Fibroblast of upper back skin (primary cell): ENCODE measurements around the gene DKK2.

Experiments
- DNase-seq: peaks from one replicate; pipeline ENCODE4 v3.0.0-alpha.2; 2013

Gene DKK2, protein sequence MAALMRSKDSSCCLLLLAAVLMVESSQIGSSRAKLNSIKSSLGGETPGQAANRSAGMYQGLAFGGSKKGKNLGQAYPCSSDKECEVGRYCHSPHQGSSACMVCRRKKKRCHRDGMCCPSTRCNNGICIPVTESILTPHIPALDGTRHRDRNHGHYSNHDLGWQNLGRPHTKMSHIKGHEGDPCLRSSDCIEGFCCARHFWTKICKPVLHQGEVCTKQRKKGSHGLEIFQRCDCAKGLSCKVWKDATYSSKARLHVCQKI

GRCh38 chr4:107035819-107036583 is at the start of gene DKK2:
Gene DKK2, minus strand, starts transcription at chr4:107036313. Its CDS starts 722 bp downstream, at chr4:107035591.
- peak; percentile 28 for DNase-seq

DNA sequence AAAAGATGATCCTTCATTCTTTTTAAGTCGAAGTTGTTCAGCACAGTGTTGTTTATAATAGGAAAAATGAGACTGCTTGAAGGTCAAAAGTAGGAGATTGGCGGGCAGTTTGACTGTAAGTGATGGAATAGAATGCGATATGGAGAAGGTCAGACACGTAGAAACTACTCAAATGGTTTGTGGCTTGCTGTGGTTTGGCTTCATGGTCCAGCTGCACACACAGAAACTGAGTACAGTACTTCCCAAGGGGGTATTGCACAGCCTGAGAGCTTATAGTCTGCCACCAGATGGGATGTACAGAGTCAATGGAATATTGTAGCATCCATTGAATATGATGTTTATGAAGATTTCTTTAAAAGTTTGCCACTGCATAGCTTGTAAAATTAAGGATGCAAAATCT is 41.1 kb upstream of the DKK2 start:
- DNase-seq: no peak

DNA sequence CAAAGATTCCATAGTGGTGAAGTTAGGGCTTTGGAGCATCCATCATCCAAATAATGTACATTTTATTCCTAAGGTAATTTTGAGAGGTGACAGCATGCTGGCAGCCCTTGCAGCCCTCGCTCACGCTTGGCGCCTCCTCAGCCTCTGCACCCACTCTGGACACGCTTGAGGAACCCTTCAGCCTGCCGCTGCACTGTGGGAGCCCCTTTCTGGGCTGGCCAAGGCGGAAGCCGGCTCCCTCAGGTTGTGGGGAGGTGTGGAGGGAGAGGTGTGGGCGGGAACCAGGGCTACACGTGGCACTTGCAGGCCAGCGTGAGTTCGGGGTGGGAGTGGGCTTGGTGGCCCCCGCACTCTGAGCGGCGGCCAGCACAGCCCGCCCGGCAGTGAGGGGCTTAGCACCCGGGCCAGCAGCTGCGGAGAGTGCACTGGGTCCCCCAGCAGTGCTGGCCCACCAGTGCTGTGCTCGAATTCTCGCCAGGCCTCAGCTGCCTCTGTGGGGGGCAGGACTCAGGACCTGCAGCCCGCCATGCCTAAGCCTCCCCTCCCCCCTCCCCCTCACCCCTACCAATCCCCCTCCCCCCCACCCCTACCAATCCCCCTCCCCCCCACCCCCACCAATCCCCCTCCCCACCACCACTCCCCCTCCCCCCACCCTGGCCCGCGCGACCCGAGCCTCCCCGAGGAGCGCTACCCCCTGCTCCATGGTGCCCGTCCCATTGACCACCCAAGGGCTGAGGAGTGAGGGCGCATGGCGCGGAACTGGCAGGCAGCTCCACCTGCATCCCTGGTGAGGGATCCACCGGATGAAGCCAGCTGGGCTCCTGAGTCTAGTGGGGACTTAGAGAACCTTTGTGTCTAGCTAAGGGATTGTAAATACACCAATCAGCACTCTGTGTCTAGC is 37.0 kb upstream of the DKK2 start:
- DNase-seq: no peak

GRCh38 chr4:107071108-107071507 is 35.0 kb upstream of the DKK2 start:
- no peak for DNase-seq

DNA sequence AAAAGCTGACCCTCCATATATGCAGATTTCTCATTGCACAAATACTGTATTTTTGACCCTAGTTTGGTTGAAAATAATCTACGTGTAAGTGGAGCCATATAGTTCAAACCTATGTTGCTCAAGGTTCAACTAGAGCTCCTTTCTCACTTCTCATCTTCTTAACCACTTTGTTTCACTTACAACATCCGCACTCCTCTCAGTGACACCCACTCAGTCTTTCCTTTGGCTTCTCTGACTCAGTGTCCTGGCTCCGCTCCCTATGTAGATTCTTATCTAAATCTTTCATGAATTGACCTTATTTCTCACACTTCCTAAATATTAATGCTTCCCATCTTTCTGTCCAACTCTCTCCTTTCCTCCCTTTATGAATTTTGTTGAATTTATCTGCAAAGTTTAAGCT is 32.9 kb upstream of the DKK2 start:
- peak; percentile 58 for DNase-seq

- DNase-seq: peak; percentile 57
Observed at GRCh38 chr4:107068116-107068515, 32.0 kb upstream of the DKK2 start.

GRCh38 chr4:107066621-107067020 is 30.5 kb upstream of the DKK2 start:
- DNase-seq: no peak

GRCh38 chr4:107065201-107065600 is 29.1 kb upstream of the DKK2 start:
- DNase-seq: no peak

DNA sequence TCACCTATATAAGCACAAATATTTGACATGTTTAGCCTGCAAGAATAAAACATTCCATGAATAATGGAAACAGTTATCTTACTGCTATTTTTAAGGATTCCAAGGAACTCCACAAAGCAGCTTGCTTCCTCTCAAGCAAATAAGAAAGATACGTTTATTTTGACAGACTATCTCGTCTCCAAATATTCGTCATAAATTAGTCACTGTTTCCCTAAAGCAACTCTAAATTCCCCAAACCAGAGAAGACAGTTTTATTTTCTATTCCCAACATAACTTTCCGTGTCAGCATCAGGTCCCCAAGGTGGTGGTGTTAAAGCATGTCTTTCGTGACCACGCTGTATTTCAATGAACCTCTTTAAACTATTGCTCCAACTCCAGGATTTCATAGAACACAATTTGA is 24.3 kb upstream of the DKK2 start:
- DNase-seq: no peak

DNA sequence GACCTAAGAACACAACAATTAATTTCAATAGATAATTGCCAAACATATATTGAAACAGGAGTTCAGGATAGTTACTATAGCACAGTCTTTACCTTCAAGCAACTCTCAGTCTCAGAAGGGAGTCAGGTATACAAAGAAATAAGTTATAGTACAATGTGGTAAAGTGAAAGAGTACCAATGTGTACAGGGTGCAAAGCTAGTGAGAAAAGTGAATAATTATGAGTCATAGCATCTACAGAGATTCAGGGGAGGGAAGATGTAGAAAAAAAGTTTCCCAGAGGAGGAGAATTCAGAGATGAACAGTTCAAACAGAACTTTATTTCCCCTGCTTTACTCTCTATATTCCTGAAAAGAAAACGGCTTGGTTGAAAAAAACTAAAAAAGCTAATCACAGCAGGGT is 22.7 kb upstream of the DKK2 start:
- peak; percentile 29 for DNase-seq

GRCh38 chr4:107050525-107051135 is 14.5 kb upstream of the DKK2 start:
- DNase-seq: no peak

DNA sequence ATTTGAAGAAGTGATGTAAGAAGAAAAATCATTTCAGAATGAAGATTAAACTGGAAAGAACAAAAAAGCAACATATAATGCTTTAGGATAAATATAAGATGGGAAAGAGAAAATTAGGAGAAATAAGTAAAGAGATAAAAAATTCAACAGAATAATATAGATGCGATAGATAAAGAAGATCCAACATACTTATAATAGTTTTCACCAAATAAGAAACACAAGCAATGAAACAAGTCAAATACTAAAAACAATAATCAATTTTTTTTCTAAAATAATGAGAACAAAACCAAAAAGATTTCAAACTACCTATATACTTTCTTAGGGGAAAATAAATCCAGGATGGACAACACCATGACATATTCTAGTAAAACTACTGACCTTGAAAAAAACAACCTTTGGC is 10.1 kb upstream of the DKK2 start:
- DNase-seq: no peak

DNA sequence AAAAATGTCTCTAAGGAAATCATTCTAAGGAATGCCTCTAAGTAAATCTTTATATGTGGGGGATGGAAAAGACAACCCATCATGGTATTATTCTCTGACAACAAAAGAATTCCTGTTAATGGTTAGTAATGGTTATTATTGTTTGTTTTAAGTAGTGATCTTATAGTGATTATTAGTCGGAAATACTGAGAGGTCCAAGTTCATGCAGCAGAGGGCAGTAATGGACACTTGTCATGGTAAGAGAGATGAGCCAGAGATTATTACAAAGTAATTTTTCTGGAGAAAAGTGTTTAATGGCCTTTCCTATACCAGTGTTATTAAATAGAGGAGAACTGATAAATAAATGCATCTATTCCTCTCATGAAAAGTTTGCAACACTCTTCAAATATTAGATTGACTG is 8.1 kb upstream of the DKK2 start:
- no peak for DNase-seq

- DNase-seq: peak; percentile 42
Observed at GRCh38 chr4:107037199-107037584, 1.1 kb upstream of the DKK2 start.

DNA sequence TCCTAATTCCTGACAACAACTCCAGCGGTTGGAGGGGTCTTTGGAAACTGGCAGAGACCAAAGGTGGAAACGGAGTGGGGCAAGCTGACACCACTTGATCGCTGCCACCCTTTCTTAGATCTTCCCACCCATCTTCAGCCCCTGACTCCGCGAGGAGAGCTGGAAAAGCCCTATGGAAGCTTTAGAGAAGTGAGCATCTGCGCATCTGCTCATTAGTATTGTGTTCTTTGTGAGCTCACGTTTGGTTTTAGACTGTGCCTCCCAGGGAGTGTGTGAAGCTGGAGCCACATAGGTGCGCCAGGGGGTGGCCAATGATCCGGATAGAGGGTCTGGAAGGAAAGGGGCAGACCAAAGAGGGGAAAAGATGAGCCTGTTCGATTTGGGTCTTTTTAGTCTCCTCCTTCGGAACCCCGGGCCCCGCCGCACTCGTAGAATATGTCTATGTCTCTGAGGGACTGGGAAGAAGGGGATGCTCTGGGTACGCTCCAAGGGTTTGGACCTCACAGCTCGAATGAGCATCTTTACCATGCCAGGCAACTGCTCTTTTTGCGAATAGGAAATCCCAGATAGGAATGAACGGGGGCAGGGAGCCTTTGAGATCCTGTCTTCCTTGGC is 578 bp upstream of the DKK2 start:
- DNase-seq: no peak

DNA sequence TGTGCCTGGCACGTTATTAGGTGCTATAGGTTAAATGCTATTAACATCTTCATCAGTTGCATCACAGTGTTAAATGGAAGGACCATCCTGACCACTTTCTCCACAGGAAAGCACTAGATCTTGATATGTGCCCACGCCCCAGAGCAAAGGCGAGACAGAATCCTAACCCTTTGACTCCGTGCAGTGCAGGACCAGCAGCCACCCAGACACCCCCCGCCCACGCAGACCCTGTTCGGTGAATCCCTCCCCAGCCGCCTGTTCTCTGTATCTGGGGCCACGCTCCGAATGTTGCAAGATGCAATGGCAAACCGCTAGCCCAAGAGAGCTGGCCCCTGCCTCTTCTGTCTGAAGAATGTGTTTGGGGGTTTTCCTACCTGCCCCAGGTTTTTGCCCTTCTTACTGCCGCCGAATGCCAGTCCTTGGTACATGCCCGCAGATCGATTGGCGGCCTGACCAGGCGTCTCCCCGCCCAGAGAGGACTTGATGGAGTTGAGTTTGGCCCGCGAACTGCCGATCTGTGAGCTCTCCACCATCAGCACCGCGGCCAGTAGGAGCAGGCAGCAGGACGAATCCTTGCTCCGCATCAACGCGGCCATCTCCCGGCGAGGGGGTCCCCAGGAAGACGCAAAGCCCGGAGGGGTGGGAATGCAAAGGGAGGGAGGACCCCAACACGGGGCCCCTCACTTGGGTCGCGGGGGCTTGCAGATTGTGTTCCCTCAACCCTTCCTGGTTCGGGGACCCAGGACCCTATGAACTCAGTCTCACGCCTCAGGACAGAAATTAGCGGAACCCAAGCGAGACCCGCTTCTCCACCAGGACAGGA is 906 bp downstream of the DKK2 start:
- DNase-seq: no peak

DNA sequence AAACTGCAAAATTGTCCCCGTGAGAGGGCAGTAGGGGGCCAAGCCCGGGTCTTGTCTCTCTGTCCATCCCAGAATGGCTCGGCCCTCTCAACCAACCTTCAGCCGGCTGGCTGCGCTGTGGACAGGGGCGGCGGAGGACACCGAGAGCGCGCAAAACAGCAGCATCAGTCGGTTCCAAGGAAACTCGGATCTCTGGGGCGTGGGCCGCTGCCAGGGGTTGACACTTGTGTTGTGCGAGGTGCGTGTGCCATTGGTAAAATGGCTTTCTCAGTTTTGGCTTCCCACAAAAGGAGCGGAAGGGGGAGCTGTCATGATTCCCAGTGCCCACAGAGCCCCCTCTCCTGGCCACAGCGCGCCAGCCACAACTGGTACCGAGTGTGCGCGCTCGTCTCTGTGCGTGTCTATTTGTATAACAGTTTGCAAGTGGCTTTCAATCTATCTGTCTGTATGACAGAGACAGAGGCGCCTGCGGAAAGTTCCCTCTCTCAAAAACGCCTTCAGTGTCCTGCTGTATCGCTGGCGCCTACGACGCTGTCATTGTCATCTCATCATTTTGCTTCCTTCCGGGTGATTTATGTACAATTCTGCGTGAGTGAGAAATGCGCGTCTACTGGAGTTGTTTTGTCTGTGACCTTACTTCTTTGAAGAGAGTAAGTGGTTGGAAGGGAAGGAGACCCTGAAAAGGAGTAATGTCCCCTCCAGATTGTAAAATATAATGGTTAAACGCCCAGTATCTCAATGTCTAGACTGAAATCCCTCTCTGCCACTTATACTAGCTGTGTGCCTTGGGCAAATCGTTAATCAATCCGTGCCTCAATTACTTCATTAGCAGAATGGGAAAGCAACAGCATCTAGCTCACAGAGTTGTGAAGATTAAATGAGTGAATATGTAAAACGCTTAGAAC is 1.8 kb downstream of the DKK2 start:
- peak; percentile 45 for DNase-seq

- no peak for DNase-seq
Observed at GRCh38 chr4:107027379-107027778, 8.7 kb downstream of the DKK2 start.

GRCh38 chr4:107018344-107018735 is 17.8 kb downstream of the DKK2 start:
- DNase-seq: peak; percentile 33
